Measurements from ENCODE around the gene PASK.
A peak's percentile ranks its signal among the peaks of the same experiment; 100 is the strongest.

Gene PASK

DNA sequence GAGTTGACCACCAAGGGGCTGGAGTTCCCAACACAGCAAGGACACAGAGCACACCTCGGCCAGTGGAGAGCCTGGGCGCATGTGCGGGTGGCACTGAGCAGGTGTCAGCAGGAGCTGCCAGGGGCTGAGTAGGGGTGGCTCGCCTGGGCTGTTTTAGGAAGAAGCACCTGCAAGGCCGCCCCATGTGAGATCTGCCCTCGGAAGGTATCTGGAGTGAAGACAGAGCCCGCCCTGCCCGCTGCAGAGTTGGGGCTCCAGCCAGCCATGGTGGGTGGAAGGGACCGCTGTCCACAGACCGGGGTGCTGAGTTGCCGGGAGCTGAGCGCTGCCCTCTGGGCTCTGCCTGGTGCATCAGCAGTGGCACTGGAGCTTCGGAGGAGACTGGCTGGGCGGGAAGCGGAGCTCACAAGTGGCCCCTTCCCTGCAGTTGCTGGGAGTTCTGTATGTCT is 82.4 kb downstream of the PASK start:
- no peak for DNase-seq (ENCODE audit: low read depth in 2 of 2)

DNA sequence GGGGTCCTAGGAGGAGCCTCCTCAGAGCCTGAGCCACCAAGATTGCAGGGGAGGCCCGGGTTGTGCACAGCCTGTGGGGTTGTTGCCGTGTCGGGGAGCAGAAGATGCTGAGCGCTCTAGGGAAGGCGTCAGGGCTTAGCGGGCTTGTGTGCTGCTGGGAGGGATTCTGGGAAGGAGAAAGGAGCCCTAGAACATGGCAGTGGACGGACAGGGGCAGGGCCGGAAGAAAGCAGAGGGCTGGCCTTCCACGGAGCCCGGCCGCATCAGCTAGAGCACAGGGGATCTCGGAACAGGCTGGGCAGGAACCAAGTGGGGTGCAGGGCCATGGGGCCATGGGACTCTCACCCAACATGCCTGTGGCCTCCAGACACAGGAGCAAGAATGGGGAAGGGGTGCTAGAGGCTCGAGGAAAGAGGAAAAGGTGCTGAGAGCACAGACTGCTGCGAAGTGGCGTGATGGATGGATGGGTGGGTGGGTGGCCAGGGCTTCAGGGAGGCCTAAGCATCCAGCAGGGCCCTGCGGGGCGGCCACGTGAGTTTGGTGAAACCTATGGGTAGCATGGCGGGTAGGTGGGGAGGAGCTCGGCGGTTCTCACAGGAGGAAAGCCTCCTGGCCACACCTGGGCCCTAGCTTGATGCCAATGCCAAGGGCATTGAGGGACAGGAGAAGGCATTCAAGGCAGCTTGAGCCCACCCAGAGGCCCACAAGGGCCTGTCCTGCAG is 82.9 kb downstream of the PASK start:
- DNase-seq (ENCODE audit: low read depth in 2 of 2): no peak

DNA sequence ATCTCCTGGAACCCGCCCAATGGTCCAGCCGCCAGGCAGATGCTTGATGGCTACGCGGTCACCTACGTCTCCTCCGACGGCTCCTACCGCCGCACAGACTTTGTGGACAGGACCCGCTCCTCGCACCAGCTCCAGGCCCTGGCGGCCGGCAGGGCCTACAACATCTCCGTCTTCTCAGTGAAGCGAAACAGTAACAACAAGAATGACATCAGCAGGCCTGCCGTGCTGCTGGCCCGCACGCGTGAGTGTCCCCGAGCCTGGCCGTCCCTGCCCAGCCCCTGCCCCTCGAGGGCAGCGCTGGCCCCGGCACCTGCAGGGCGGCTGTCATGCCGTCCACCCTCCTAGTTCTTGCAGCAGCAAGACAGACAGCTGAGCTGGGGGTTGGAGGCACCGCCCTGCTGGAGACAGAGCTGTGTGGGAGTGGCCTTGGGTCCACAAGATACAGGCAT is 83.9 kb downstream of the PASK start:
- DNase-seq (ENCODE audit: low read depth in 2 of 2): no peak

DNA sequence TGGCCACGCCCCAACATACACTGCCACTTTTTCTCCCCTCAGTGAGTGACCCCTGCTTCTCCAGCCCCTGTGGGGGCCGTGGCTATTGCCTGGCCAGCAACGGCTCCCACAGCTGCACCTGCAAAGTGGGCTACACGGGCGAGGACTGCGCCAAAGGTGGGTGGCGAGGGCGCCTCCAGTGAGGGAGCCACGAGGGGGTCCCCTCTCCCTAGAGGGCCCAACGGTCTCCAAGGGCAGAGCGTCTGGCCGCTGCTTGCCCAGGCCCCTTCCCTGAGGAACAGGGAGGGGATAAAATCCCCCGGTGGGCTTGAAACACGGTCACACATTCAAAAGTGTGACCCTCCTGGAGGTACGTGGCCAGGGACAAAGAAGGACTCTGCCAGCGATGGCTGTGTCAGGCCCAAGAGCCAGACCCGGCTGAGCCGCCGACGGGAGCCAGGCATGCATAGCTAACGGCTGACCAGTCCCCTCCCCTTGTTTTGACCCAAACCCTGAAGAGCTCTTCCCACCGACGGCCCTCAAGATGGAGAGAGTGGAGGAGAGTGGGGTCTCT is 84.4 kb downstream of the PASK start:
- no peak for DNase-seq (ENCODE audit: low read depth in 2 of 2)

DNA sequence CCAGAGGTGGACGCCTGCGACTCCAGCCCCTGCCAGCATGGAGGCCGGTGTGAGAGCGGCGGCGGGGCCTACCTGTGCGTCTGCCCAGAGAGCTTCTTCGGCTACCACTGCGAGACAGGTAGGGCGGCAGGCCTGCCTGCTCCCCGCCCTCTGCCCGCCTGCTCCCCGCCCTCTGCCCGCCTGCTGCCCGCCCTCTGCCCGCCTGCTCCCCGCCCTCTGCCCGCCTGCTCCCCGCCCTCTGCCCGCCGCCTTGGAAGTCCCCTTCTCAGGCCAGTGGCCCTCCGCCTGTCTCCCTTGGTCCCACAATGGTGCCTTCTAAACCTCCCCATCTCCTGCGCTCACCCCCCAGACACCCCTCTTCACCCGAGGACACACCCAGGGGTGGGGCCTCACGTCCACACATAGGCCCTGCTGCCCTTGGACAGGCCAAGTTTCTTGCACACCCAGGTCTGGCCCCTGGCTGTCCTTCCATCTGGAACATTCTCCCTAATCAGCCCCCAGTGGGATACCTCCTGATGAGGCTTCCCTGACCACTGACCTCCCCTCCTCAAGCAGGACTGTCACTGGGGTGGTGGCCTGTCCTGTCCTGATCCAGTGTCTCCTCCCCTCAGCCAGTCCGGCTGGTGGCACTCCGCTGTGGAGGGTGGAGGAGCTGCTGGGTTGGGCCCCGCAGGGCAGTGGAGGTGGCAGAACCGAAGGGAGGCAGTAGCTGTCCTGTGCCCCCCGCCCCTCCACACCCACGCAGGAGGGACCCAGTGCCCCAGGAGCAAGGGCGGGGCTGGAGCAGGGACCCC is 85.1 kb downstream of the PASK start:
- DNase-seq (ENCODE audit: low read depth in 2 of 2): peak in 1 of 2 donors; percentile 23

DNA sequence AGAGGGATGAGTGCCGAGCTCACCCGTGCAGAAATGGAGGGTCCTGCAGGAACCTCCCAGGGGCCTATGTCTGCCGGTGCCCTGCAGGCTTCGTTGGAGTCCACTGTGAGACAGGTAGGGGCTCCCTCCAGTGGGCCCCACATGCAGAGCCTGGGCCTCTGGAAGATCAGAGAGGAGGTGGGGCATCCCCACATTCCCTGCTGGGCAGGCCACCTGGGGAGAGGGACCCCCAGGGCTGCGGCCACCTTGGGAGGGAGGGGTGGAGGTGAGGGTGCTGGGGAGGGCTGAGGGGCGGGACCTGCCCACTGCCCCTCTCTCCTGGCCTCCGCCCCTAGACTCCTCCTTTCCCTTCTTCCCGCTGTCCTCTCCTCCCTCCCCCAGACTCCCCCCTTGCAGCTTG is 85.7 kb downstream of the PASK start:
- DNase-seq (ENCODE audit: low read depth in 2 of 2): no peak

DNA sequence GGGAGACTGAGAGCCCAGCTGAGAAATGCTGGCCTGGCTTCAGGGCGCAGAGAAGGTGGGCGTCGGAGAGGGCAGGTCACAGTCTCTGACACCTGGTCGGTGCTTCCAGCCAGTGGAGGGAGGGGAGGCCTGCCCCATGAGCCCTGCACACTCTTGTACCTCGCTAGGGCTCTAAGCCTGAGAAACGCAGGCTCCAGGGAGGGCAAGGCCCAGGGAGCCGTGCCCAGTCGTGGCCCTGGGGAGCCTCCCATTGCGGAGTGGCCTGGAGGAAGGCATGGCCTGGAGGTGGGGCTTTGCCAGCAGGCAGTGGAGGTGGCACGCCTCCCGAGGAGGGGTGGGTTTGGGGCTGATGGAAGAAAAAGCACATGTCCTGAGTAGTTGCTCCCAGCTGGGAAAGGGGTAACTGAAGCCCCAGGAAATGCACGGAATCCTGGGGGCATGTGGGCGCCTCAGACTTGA is 86.2 kb downstream of the PASK start:
- DNase-seq (ENCODE audit: low read depth in 2 of 2): no peak

DNA sequence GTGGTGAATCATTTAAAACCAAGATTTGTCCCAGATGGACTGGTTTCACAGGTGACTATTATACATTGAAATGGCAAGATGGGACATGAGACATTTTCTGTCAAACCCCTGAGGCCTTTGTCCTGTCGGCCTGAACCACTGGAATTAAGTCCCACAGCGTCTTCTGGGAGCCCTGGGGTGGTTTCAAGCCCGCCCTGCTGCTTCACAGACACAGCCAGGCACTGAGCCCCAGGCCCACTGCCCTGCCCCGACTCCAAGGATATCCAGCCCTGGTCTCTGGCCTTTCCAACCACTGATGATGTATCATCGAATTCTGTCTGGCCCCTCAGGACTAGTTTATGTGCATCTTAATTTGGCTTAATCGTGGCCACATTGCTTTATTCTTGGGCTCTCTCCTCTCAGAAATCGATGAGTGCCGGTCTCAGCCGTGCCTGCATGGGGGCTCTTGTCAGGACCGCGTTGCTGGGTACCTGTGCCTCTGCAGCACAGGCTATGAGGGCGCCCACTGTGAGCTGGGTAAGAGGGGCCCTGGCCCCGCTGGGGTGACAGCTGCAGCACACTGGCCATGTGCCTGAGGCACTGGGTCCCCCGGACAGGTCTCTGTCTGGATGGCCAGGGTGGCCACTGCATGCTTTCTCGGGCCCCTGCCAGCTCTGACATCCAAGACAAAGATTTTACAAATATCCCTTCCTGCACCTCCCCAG is 86.7 kb downstream of the PASK start:
- no peak for DNase-seq (ENCODE audit: low read depth in 2 of 2)

DNA sequence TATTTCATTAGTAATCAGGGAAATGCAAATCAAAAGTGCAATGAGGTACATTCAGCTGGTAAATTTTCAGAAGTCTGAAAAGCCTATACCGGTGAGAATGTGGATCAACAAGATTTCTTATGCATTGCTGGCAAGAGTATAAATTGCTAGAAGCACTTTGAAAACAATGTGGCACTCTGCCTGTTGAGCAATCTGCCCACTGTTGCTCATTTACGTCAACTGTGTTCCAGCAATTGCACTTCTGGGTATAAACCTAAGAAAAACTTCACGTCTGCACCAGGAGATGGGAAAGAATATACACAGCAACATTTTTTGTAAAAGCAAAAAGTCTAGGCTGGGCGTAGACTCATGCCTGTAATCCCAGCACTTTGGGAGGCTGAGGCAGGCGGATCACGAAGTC is 88.0 kb downstream of the PASK start:
- no peak for DNase-seq (ENCODE audit: low read depth in 2 of 2)
